HG03135 (cell line): ENCODE measurements around the gene MSL1.

Source experiments
- ATAC-seq: cut with Tn5 transposase; IDR thresholded peaks from one replicate; pipeline ENCODE4 v1.9.1; 2021; ENCODE audit warnings: mild to moderate bottlenecking, moderate library complexity; ENCODE audit not compliant: unreplicated experiment

MSL1 gene

DNA sequence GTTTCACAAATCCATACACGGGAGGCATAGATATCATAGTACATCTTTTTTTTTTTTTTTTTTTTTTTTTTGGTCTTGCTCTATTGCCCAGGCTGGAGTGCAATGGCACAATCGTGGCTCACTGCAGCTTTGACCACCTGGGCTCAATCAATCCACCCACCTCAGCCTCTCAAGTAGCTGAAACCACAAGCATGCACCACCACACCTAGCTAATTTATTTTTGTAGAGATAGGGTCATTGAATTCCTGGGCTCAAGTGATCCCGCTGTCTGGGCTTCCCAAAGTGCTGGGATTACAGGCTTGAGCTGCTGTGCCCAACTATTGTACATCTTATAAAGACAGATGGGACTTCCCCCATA, 52.0 kb downstream of the MSL1 start:
- ATAC-seq = no peak

- no peak for ATAC-seq
Measured at GRCh38 chr17:40174514-40174913, 52.7 kb downstream of the MSL1 start.

- ATAC-seq = no peak
Measured at GRCh38 chr17:40175928-40176753, 54.4 kb downstream of the MSL1 start.

DNA sequence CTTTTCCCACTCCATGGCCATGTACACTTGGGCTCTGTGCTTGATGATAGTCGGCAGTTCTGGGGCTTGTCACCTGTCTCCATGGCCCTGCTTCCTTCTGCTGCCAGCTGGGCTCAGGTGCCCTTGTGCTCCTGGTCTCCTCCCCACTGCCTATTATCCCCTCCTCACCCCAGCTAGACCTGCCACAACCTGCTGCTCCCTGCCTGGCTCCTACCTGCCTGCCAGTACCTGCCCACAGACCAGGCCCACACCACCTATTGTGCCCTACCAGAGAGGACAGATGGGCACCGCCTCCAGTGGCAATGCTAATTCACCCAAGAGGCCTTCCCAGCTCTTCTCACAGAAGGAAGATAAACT, 55.0 kb downstream of the MSL1 start:
- ATAC-seq = no peak

- ATAC-seq = peak; percentile 55
Measured at GRCh38 chr17:40177275-40177874, 55.6 kb downstream of the MSL1 start, which contains the start of gene RAPGEFL1. RAPGEFL1 (plus strand) TSS chr17:40177470; CDS start chr17:40177862, 392 bp downstream.

- no peak for ATAC-seq
Measured at GRCh38 chr17:40178021-40178601, 56.3 kb downstream of the MSL1 start.

- ATAC-seq = no peak
Measured at GRCh38 chr17:40178660-40179059, 56.9 kb downstream of the MSL1 start.

DNA sequence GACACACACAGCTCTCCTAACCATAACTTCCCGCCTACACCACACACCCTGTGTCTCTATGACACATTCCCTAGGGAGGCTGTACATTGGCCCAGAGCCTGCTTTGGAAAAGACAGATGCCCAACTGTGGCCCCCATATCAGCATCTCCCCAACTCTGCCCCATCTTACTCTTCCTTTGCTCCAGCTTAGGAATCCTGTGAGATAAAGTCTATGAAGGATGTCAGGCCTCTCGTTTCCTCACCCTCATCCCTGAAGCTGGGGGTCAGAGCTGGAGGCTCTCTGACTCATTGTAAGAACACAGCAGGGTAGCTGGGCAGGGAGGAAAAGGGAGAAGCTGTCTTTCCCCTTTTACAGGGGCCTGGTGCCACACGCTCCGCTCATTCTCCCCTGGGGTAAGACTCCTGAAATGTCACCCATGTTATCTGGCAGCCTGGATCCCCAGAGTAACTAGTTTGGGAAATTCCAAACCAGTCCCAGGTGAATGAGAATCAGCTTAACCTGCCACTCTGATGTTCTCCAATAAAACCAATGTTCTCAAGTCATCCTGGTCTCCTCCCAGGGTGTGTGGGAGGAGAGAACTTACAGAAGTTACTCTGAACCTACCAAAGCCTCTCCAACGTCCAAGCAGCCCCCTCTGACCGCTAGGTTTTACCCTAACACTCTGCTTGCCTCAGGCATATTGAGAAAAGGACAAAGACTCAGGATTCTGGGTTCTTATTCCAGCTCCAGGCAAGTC, 58.3 kb downstream of the MSL1 start:
- ATAC-seq = no peak

- no peak for ATAC-seq
Measured at GRCh38 chr17:40180694-40181093, 58.9 kb downstream of the MSL1 start.

DNA sequence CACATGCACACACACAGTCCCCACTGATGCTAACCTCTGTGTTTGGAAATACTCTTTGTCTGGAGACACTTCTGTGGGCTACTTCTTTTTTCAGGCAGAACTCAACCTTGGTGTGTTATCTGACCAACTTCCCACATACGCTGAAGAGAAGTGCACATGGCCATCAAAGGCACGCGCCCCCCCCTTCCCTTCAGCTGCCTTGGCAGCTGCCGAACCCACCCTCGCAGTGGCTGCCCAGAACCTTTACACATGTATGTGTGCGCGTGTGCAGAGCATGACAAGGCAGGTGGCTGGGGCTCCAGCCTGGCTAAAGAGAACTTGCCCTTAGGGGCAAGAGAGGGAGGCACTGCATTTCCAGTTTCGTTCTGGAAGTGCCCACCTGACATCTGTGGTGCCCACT, 59.4 kb downstream of the MSL1 start:
- ATAC-seq = no peak

DNA sequence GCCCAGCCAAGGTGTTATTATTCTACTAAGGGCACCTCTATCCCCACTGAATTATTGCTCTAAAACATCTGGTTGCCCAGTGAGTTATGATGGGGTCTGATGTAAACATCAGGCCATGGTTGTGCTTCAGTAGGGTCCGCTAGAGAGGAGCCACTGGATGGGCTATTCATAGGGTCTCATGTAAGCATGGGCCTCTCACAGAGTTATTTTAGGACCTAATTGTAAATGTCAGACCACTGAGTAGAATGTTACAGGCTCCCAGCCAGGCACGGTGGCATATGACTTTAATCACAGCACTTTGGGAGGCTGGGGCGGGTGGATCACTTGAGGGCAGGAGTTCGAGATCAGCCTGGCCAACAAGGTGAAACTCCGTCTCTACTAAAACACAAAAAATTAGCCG, 60.8 kb downstream of the MSL1 start:
- ATAC-seq = no peak
